NK-92 treated with Interleukin-12 subunit alpha and Interleukin-12 subunit beta, amount 100 ng/mL, for 24 hours (cell line): ENCODE data around the gene ARHGEF10L.
"Not testable (repeated sequence)": the region's sequence is repeated elsewhere in the genome, so short reads cannot be mapped to it uniquely, and the experiment has no call there.

Experiments
- DNase-seq: peaks from one replicate; lab custom pipeline; 2025; lab: John Stamatoyannopoulos, UW

The ARHGEF10L gene

GRCh38 chr1:17539477-17540254 is at the start of gene ARHGEF10L:
Gene ARHGEF10L (plus strand): TSS chr1:17539698. CDS start chr1:17580596, 40,898 bp downstream.
- no peak for DNase-seq

GRCh38 chr1:17489768-17490417 is 49.6 kb upstream of the ARHGEF10L start:
- not testable (repeated sequence) for DNase-seq

GRCh38 chr1:17490667-17491066 is 48.8 kb upstream of the ARHGEF10L start:
- DNase-seq: not testable (repeated sequence)

GRCh38 chr1:17494114-17494729 is 45.3 kb upstream of the ARHGEF10L start:
- peak; percentile 73 for DNase-seq

GRCh38 chr1:17496419-17496818 is 43.1 kb upstream of the ARHGEF10L start:
- no peak for DNase-seq

- DNase-seq: no peak
Measured at GRCh38 chr1:17498214-17498613, 41.3 kb upstream of the ARHGEF10L start.

GRCh38 chr1:17502326-17502778 is 37.1 kb upstream of the ARHGEF10L start:
- peak; percentile 29 for DNase-seq

- no peak for DNase-seq
Measured at GRCh38 chr1:17503146-17503545, 36.4 kb upstream of the ARHGEF10L start.

GRCh38 chr1:17507200-17507599 is 32.3 kb upstream of the ARHGEF10L start:
- DNase-seq: not testable (repeated sequence)

GRCh38 chr1:17507915-17508314 is 31.6 kb upstream of the ARHGEF10L start:
- DNase-seq: no peak

- DNase-seq: no peak
Measured at GRCh38 chr1:17509363-17509762, 30.1 kb upstream of the ARHGEF10L start.

GRCh38 chr1:17510138-17510537 is 29.4 kb upstream of the ARHGEF10L start:
- DNase-seq: no peak

- no peak for DNase-seq
Measured at GRCh38 chr1:17511188-17511587, 28.3 kb upstream of the ARHGEF10L start.

GRCh38 chr1:17513131-17513530 is 26.4 kb upstream of the ARHGEF10L start:
- no peak for DNase-seq

- no peak for DNase-seq
Measured at GRCh38 chr1:17514776-17515175, 24.7 kb upstream of the ARHGEF10L start.

GRCh38 chr1:17515902-17516301 is 23.6 kb upstream of the ARHGEF10L start:
- no peak for DNase-seq

GRCh38 chr1:17516303-17517214 is 22.9 kb upstream of the ARHGEF10L start:
- no peak for DNase-seq

GRCh38 chr1:17520041-17520440 is 19.5 kb upstream of the ARHGEF10L start:
- DNase-seq: no peak

- DNase-seq: no peak
Measured at GRCh38 chr1:17520473-17521319, 18.8 kb upstream of the ARHGEF10L start.

- DNase-seq: no peak
Measured at GRCh38 chr1:17521946-17522612, 17.4 kb upstream of the ARHGEF10L start.
